ENCODE measurements around the gene HRH1.

DNA sequence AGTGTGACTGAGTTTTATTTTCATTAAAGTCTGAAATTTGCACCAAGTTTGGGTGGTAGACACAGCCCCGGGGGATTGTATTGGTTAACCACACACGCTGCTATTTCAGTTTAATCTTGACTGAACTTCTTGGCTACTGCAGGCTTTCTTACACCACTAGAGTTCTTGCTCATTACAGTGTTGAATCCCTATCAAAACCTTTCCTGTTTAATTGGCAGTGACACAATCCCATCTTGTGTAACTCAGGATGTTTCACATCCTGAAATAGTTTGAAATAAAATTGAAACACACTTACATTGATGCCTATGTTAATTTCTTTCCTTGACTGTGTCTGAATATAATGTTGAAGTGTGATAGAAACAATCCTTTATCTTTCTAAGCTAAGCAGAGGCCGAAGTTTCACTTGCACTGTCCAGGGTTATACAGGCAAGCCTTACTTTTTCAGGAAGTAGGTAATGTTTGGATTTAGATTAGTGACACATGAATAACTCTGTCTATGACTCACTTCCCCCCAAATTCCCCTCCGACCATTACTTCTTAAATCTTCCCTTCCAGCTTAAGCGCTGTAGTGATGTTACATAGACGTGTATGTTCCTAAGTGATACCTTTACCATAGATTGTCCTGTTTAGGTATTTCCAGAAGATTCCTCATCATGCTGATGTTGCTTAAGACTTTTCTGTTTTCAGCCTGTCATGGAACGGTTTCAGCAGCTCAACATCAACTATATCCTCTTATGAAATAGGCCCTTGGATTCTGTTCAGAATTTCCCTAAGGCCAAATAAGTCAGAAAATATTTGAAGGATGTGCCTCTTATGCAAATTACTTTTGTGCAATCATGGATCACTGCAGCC lies 134.7 kb downstream of the HRH1 start:
- TF ChIP-seq POLR2A (IDR thresholded peaks at IDR 0.05; ENCODE audit: low read length) (no peak), GATA1 (IDR thresholded peaks at IDR 0.05; ENCODE audit: low read depth, low read length) (no peak)

All from erythroblast (primary cell).